ENCODE results near the gene GPD1L.

GPD1L gene

DNA sequence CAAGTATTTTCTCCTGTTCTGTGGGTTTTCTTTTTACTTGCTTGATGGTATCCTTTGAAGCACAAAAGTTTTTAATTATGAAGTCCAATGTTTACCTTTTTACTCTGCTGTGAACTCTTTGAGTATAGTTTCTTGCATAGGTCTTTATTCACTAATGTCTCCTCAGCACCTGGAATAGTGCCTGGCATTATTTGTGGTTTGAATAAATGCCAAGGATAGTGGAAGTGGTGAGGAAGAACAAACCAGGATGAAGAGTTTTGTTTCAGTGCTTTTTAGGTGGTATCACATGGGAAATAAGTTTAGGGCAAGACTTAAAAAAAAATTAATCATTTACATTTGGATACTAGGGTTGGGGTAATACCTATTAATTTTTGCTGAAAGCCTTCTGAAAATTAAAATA, 25.7 kb downstream of the GPD1L start:
- DNase-seq (ENCODE audit: low read depth), result no peak
- TF ChIP-seq, protein P1, sequence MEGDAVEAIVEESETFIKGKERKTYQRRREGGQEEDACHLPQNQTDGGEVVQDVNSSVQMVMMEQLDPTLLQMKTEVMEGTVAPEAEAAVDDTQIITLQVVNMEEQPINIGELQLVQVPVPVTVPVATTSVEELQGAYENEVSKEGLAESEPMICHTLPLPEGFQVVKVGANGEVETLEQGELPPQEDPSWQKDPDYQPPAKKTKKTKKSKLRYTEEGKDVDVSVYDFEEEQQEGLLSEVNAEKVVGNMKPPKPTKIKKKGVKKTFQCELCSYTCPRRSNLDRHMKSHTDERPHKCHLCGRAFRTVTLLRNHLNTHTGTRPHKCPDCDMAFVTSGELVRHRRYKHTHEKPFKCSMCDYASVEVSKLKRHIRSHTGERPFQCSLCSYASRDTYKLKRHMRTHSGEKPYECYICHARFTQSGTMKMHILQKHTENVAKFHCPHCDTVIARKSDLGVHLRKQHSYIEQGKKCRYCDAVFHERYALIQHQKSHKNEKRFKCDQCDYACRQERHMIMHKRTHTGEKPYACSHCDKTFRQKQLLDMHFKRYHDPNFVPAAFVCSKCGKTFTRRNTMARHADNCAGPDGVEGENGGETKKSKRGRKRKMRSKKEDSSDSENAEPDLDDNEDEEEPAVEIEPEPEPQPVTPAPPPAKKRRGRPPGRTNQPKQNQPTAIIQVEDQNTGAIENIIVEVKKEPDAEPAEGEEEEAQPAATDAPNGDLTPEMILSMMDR (IDR thresholded peaks at IDR 0.05; ENCODE audit: control insufficient read depth, insufficient read depth, low read depth, low read length, missing control alignments), result no peak
- no peak overlapping the region for H3K4me3 ChIP-seq (ENCODE audit: control insufficient read depth, low read depth, low read length)

DNA sequence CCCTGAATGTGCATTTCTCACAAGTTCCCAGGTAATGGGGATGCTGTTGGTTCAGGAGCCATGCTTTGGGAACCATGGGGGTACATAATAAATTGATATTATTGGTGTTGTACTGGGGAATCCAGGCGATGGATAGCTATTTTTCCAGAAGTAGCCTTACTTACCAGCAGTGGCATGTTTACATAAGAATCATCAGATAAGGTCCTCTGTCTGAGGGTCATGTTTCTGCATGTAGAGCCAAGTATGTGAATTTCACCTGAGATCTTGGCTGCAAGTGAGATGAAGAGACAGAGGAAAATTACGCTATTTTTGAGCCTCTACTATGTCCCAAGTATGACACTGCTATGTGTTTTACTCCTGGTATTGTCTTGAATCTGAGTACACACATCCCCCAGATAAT, 26.3 kb downstream of the GPD1L start:
- TF ChIP-seq, protein P1 (IDR thresholded peaks at IDR 0.05; ENCODE audit: control insufficient read depth, insufficient read depth, low read depth, low read length, missing control alignments), result no peak
- DNase-seq (ENCODE audit: low read depth), result no peak
- H3K4me3 ChIP-seq (ENCODE audit: control insufficient read depth, low read depth, low read length), result no peak overlapping the region

DNA sequence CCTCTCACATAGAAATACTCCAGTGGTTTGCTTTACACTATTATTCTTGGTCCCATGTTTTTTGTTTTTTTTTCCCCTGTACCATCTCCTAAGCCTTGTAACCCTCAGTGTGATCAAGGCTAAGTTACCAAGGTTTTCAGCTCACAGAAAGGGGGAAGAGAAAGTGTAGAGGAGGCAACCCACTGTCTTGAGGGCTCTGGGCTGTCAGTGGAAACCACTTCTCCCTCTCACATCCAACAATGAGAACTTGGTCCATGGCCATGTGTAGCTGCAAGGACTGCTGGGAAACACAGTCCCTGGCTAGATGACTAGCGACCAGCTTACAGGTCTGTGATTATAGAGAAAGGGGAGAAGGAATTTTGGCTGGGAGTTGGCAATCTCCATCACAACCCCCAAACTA, 30.3 kb downstream of the GPD1L start:
- TF ChIP-seq, protein P1 (IDR thresholded peaks at IDR 0.05; ENCODE audit: control insufficient read depth, insufficient read depth, low read depth, low read length, missing control alignments), result no peak
- DNase-seq (ENCODE audit: low read depth), result no peak
- no peak overlapping the region for H3K4me3 ChIP-seq (ENCODE audit: control insufficient read depth, low read depth, low read length)

DNA sequence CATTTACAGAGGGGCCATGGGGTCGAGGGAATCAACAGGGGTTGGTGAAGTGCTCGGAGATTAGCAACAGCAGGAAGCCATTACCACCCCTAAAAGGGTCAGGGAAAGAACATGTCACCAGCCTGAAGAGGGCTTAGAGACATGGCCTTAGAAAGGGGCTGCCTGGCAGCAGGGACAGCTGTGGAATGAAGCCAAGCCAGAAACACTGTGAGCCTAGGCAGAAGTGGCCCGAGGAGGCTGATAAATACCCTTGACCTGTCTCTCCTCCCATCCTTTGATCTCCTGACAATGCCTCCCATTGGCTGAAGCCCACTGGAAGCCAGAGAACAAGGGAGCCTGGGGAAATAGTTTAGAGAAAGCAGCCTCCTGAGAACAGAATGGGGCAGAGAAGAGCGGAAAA, 31.4 kb downstream of the GPD1L start:
- TF ChIP-seq, protein P1 (IDR thresholded peaks at IDR 0.05; ENCODE audit: control insufficient read depth, insufficient read depth, low read depth, low read length, missing control alignments), result no peak
- no peak for DNase-seq (ENCODE audit: low read depth)
- no peak overlapping the region for H3K4me3 ChIP-seq (ENCODE audit: control insufficient read depth, low read depth, low read length)

DNA sequence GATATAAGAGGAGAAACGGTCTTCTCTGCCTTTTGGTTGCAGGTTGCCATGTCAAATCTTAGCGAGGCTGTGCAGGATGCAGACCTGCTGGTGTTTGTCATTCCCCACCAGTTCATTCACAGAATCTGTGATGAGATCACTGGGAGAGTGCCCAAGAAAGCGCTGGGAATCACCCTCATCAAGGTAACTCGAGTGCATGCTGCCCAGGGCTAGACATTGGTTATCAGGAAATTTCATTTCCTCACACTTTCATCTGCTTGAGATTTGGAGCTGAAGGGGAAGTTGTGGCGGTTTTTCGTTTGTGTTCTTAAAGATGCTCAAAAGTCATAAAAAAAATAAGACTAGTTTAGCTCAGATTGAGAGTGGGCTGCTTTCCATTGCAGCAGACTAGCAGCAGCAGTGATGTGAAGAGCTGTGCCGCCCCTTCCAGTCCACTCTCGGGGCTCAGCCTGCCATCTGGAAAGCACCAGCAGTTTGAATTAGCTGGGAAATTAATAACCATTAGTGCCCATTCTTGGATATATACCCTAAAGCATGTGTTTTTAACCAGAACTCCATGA, 32.2 kb downstream of the GPD1L start:
- TF ChIP-seq, protein P1 (IDR thresholded peaks at IDR 0.05; ENCODE audit: control insufficient read depth, insufficient read depth, low read depth, low read length, missing control alignments), result no peak
- no peak for DNase-seq (ENCODE audit: low read depth)
- no peak overlapping the region for H3K4me3 ChIP-seq (ENCODE audit: control insufficient read depth, low read depth, low read length)

DNA sequence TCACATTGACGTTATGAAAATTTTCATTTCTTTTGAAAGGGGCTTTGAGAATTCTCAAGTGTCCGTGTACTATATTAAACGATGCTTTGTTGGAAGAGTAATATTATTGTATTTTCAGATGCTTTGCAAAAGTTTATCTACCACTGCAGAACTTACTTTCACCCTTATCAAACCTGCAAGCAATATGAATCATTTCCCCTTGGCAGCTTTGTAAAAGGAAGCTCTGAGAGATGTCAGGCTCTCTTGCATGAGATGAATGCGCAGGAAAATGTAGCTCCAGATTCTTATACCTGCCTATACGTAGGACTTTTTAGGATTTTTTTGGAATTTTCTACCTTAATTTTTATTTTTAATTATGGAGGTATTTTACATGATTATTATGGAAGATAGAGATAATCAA, 34.5 kb downstream of the GPD1L start:
- TF ChIP-seq, protein P1 (IDR thresholded peaks at IDR 0.05; ENCODE audit: control insufficient read depth, insufficient read depth, low read depth, low read length, missing control alignments), result no peak
- no peak overlapping the region for H3K4me3 ChIP-seq (ENCODE audit: control insufficient read depth, low read depth, low read length)
- no peak for DNase-seq (ENCODE audit: low read depth)

Measured in AG09309 (cell line).